ENCODE results near the gene GBP5. TPM values are rescaled to one million over a fixed set of nuclear protein-coding genes. Genes with fewer than 3 reads are reported as not detected.

The GBP5 gene
- polyA plus RNA-seq, 1 of the 3 experiments (the other 2 are of a cell fraction), result 0.08 TPM

DNA sequence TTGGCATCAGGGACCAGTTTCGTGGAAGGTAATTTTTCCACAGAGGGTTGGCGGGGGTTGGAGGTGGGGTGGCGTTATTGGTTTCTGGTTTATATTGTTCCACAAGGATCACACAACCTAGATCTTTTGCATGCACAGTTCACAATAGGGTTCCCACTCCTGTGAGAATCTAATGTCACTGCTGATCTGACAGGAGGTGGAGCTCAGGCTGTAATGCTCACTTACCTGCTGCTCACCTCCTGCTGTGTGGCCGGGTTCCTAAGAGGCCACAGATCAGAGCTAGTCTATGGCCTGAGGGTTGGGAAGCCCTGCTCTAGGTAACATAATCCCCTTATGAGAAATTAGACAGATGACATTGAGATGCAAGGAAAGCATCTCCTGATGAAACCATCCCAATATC, 12.6 kb downstream of the GBP5 start:
- no peaks in the 10 kb centered on the region for H3K79me2 ChIP-seq (ENCODE audit: insufficient read depth)
- no peaks in the 10 kb centered on the region for H3F3A ChIP-seq (replicated peaks; ENCODE audit: insufficient read depth)
- ChIA-PET CTCF (interaction anchor here (1.1 kb wide), 1 partner anchor 15 kb away, joined by 4 read pairs; no protein-coding TSS in a partner anchor), POLR2A (no interaction called here)
- peaks cover 4 to 20% of the 10 kb centered on the region in 2 experiments; a peak in 2 of 4 replicates for H3K4me1 ChIP-seq (ENCODE audit: control insufficient read depth in 1 of 2, insufficient read depth in 2 of 2, low read depth in 1 of 2, low read length in 1 of 2)
- 84% methylated on average over 3 of the region's 4 CpGs for WGBS (ENCODE audit: low lambda C conversion rate)
- no peak for DNase-seq
- no peaks in the 10 kb centered on the region for H3K9me2 ChIP-seq
- TF ChIP-seq ZBTB33 (IDR thresholded peaks at IDR 0.05; ENCODE audit: borderline replicate concordance, low read depth), result no peak
- TF ChIP-seq GATA2 (CRISPR knock-in tag; IDR thresholded peaks at IDR 0.05), result no peak
- TF ChIP-seq, protein P1, sequence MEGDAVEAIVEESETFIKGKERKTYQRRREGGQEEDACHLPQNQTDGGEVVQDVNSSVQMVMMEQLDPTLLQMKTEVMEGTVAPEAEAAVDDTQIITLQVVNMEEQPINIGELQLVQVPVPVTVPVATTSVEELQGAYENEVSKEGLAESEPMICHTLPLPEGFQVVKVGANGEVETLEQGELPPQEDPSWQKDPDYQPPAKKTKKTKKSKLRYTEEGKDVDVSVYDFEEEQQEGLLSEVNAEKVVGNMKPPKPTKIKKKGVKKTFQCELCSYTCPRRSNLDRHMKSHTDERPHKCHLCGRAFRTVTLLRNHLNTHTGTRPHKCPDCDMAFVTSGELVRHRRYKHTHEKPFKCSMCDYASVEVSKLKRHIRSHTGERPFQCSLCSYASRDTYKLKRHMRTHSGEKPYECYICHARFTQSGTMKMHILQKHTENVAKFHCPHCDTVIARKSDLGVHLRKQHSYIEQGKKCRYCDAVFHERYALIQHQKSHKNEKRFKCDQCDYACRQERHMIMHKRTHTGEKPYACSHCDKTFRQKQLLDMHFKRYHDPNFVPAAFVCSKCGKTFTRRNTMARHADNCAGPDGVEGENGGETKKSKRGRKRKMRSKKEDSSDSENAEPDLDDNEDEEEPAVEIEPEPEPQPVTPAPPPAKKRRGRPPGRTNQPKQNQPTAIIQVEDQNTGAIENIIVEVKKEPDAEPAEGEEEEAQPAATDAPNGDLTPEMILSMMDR (IDR thresholded peaks at IDR 0.05), result no peak
- no peak for TF ChIP-seq CHD2 (IDR thresholded peaks at IDR 0.05; ENCODE audit: low read length, partially characterized antibody)
- TF ChIP-seq TCF12 (IDR thresholded peaks at IDR 0.05), result no peak
- no peak for TF ChIP-seq NFIC (IDR thresholded peaks at IDR 0.05; ENCODE audit: borderline replicate concordance)
- TF ChIP-seq RFX5 (IDR thresholded peaks at IDR 0.05; ENCODE audit: low read length), result no peak
- TF ChIP-seq, protein P2, sequence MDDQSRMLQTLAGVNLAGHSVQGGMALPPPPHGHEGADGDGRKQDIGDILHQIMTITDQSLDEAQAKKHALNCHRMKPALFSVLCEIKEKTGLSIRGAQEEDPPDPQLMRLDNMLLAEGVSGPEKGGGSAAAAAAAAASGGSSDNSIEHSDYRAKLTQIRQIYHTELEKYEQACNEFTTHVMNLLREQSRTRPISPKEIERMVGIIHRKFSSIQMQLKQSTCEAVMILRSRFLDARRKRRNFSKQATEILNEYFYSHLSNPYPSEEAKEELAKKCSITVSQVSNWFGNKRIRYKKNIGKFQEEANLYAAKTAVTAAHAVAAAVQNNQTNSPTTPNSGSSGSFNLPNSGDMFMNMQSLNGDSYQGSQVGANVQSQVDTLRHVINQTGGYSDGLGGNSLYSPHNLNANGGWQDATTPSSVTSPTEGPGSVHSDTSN (IDR thresholded peaks at IDR 0.05), result no peak
- TF ChIP-seq MXI1 (IDR thresholded peaks at IDR 0.05; ENCODE audit: low read depth, low read length), result no peak
- TF ChIP-seq, protein P3, sequence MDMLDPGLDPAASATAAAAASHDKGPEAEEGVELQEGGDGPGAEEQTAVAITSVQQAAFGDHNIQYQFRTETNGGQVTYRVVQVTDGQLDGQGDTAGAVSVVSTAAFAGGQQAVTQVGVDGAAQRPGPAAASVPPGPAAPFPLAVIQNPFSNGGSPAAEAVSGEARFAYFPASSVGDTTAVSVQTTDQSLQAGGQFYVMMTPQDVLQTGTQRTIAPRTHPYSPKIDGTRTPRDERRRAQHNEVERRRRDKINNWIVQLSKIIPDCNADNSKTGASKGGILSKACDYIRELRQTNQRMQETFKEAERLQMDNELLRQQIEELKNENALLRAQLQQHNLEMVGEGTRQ (IDR thresholded peaks at IDR 0.05; ENCODE audit: borderline replicate concordance, low read depth, low read length), result no peak
- TF ChIP-seq EZH2phosphoT487 (IDR thresholded peaks at IDR 0.05; ENCODE audit: borderline replicate concordance, low read depth), result no peak
- no peak for TF ChIP-seq FOXM1 (IDR thresholded peaks at IDR 0.05; ENCODE audit: low read depth)
- H3K4me2 ChIP-seq, result no peak overlapping the region
- no peaks in the 10 kb centered on the region for H3K27me3 ChIP-seq (ENCODE audit: insufficient read depth)
- H4K20me1 ChIP-seq (ENCODE audit: insufficient read depth), result no peaks in the 10 kb centered on the region
- no peak overlapping the region for H3K27ac ChIP-seq (ENCODE audit: low read depth in 2 of 2, low read length in 1 of 2)
- no peak overlapping the region for H2AFZ ChIP-seq (ENCODE audit: low read depth)
- no peaks in the 10 kb centered on the region for H3K36me3 ChIP-seq (replicated peaks in 1 of 2; ENCODE audit: control insufficient read depth in 1 of 2, insufficient read depth in 2 of 2, low read length in 1 of 2)
- H3K9me3 ChIP-seq, result no peaks in the 10 kb centered on the region
- no peak overlapping the region for H3K4me3 ChIP-seq (ENCODE audit: low read depth in 2 of 2, low read length in 1 of 2)
- no peak overlapping the region for H3K9ac ChIP-seq

Measured in SK-N-SH (cell line).